Measurements from ENCODE around the gene ZNF93.
"Not testable (repeated sequence)": the region's sequence is repeated elsewhere in the genome, so short reads cannot be mapped to it uniquely, and the experiment has no call there.

ZNF93 gene

GRCh38 chr19:19866611-19867248 is 34.0 kb upstream of the ZNF93 start:
- Histone ChIP-seq H3K36me3 (ENCODE audit: low read depth) (no peaks in the 10 kb centered on the region), H3K4me1 (ENCODE audit: insufficient read depth, poor library complexity, severe bottlenecking) (no peaks in the 10 kb centered on the region), H3K27ac (ENCODE audit: poor library complexity, severe bottlenecking) (peak overlapping the region; percentile 68), H3K27me3 (ENCODE audit: insufficient read depth, poor library complexity, severe bottlenecking) (no peaks in the 10 kb centered on the region), H3K9me3 (ENCODE audit: severe bottlenecking) (peaks cover 12% of the 10 kb centered on the region), H3K4me3 (ENCODE audit: severe bottlenecking) (peak overlapping the region; percentile 55)
- DNase-seq (ENCODE audit: low spot score) (no peak), ATAC-seq (ENCODE audit: low read depth) (no peak)
- TF ChIP-seq CTCF (IDR thresholded peaks at IDR 0.05; ENCODE audit: poor library complexity, severe bottlenecking): no peak

- H3K9me3 ChIP-seq (ENCODE audit: severe bottlenecking); ATAC-seq (ENCODE audit: low read depth): not testable (repeated sequence)
These were observed 30.7 kb upstream of the ZNF93 start for GRCh38 chr19:19870086-19870485.

GRCh38 chr19:19871932-19872331 is 28.8 kb upstream of the ZNF93 start:
- Histone ChIP-seq H3K4me3 (ENCODE audit: severe bottlenecking) (no peak overlapping the region), H3K4me1 (ENCODE audit: insufficient read depth, poor library complexity, severe bottlenecking) (no peaks in the 10 kb centered on the region), H3K36me3 (ENCODE audit: low read depth) (no peaks in the 10 kb centered on the region), H3K9me3 (ENCODE audit: severe bottlenecking) (peaks cover 4% of the 10 kb centered on the region), H3K27me3 (ENCODE audit: insufficient read depth, poor library complexity, severe bottlenecking) (no peaks in the 10 kb centered on the region), H3K27ac (ENCODE audit: poor library complexity, severe bottlenecking) (no peak overlapping the region)
- TF ChIP-seq CTCF (IDR thresholded peaks at IDR 0.05; ENCODE audit: poor library complexity, severe bottlenecking): no peak
- DNase-seq (ENCODE audit: low spot score) (no peak), ATAC-seq (ENCODE audit: low read depth) (no peak)

More at GRCh38 chr19:19870086-19870485, 30.7 kb upstream of the ZNF93 start:
- H3K27ac ChIP-seq (ENCODE audit: poor library complexity, severe bottlenecking); H3K27me3 ChIP-seq (ENCODE audit: insufficient read depth, poor library complexity, severe bottlenecking); DNase-seq (ENCODE audit: low spot score); H3K36me3 ChIP-seq (ENCODE audit: low read depth); H3K4me1 ChIP-seq (ENCODE audit: insufficient read depth, poor library complexity, severe bottlenecking); H3K4me3 ChIP-seq (ENCODE audit: severe bottlenecking): not testable (repeated sequence)

- H3K27ac ChIP-seq (ENCODE audit: poor library complexity, severe bottlenecking): no peak overlapping the region
- DNase-seq (ENCODE audit: low spot score): no peak
- no peaks in the 10 kb centered on the region for H3K4me1 ChIP-seq (ENCODE audit: insufficient read depth, poor library complexity, severe bottlenecking)
- no peaks in the 10 kb centered on the region for H3K36me3 ChIP-seq (ENCODE audit: low read depth)
- H3K27me3 ChIP-seq (ENCODE audit: insufficient read depth, poor library complexity, severe bottlenecking): no peaks in the 10 kb centered on the region
- no peak overlapping the region for H3K4me3 ChIP-seq (ENCODE audit: severe bottlenecking)
- peaks cover 2% of the 10 kb centered on the region for H3K9me3 ChIP-seq (ENCODE audit: severe bottlenecking)
- ATAC-seq (ENCODE audit: low read depth): no peak
- TF ChIP-seq CTCF (IDR thresholded peaks at IDR 0.05; ENCODE audit: poor library complexity, severe bottlenecking): no peak
These were observed 27.4 kb upstream of the ZNF93 start for GRCh38 chr19:19873381-19873780.

- no peak overlapping the region for H3K4me3 ChIP-seq (ENCODE audit: severe bottlenecking)
- no peak overlapping the region for H3K27ac ChIP-seq (ENCODE audit: poor library complexity, severe bottlenecking)
- no peaks in the 10 kb centered on the region for H3K9me3 ChIP-seq (ENCODE audit: severe bottlenecking)
- H3K36me3 ChIP-seq (ENCODE audit: low read depth): no peaks in the 10 kb centered on the region; the same call in 1 of the 2 replicates
- no peak for TF ChIP-seq CTCF (IDR thresholded peaks at IDR 0.05; ENCODE audit: poor library complexity, severe bottlenecking)
- DNase-seq (ENCODE audit: low spot score) (no peak), ATAC-seq (ENCODE audit: low read depth) (no peak)
- no peaks in the 10 kb centered on the region for H3K4me1 ChIP-seq (ENCODE audit: insufficient read depth, poor library complexity, severe bottlenecking)
- H3K27me3 ChIP-seq (ENCODE audit: insufficient read depth, poor library complexity, severe bottlenecking): no peaks in the 10 kb centered on the region
These were observed 23.0 kb upstream of the ZNF93 start for GRCh38 chr19:19877724-19878123.

All from RWPE2 (cell line).